Measurements from ENCODE around the gene IGFLR1. TPM values are rescaled to one million over a fixed set of nuclear protein-coding genes. Genes with fewer than 3 reads are reported as not detected.
"Not testable (repeated sequence)": the region's sequence is repeated elsewhere in the genome, so short reads cannot be mapped to it uniquely, and the experiment has no call there.

IGFLR1 gene
- polyA plus RNA-seq, 3 donors, result 17.4 to 30.4 (median 19.8) TPM

- 88 to 92% (median 90%) methylated on average over 21 of the region's 21 CpGs for WGBS, 3 donors
- H3K27ac ChIP-seq (ENCODE audit: low read depth, low read length), result no peak overlapping the region
Measured at GRCh38 chr19:35731779-35732405, 10.4 kb downstream of the IGFLR1 start.

- no peak overlapping the region for H3K27ac ChIP-seq (ENCODE audit: low read depth, low read length)
- WGBS, 3 donors, result 83 to 87% (median 85%) methylated on average over 8 to 9 of the region's 9 CpGs
Measured at GRCh38 chr19:35731353-35731752, 10.9 kb downstream of the IGFLR1 start.

GRCh38 chr19:35730326-35730725 lies 11.9 kb downstream of the IGFLR1 start:
- no peak overlapping the region for H3K27ac ChIP-seq (ENCODE audit: low read depth, low read length)
- 92 to 95% (median 95%) methylated on average over 18 of the region's 18 CpGs for WGBS, 3 donors

GRCh38 chr19:35729763-35730162 lies 12.5 kb downstream of the IGFLR1 start:
- 90 to 96% (median 94%) methylated on average over 11 of the region's 11 CpGs for WGBS, 3 donors
- H3K27ac ChIP-seq (ENCODE audit: low read depth, low read length), result no peak overlapping the region

- 88 to 92% (median 91%) methylated on average over 18 of the region's 18 CpGs for WGBS, 3 donors
- H3K27ac ChIP-seq (ENCODE audit: low read depth, low read length), result no peak overlapping the region
Measured at GRCh38 chr19:35729021-35729420, 13.2 kb downstream of the IGFLR1 start.

- H3K27ac ChIP-seq (ENCODE audit: low read depth, low read length), result no peak overlapping the region
- WGBS, 3 donors, result 91 to 94% (median 93%) methylated on average over 19 of the region's 19 CpGs
Measured at GRCh38 chr19:35727956-35728706, 14.1 kb downstream of the IGFLR1 start.

- whole genome bisulfite sequencing, 3 donors, result 93 to 95% (median 95%) methylated on average over 25 of the region's 25 CpGs
Measured at GRCh38 chr19:35727053-35727955, 14.9 kb downstream of the IGFLR1 start.

GRCh38 chr19:35725216-35725861 lies 16.9 kb downstream of the IGFLR1 start:
- WGBS, 3 donors, result 94 to 96% (median 94%) methylated on average over 23 of the region's 23 CpGs

More at GRCh38 chr19:35727053-35727955, 14.9 kb downstream of the IGFLR1 start:
- H3K27ac ChIP-seq (ENCODE audit: low read depth, low read length), result no peak overlapping the region

GRCh38 chr19:35724560-35724959 lies 17.7 kb downstream of the IGFLR1 start:
- no peak overlapping the region for H3K27ac ChIP-seq (ENCODE audit: low read depth, low read length)
- 92 to 97% (median 97%) methylated on average over 12 of the region's 12 CpGs for WGBS, 3 donors

More at GRCh38 chr19:35725216-35725861, 16.9 kb downstream of the IGFLR1 start:
- H3K27ac ChIP-seq (ENCODE audit: low read depth, low read length), result no peak overlapping the region

- 92 to 98% (median 94%) methylated on average over 7 of the region's 7 CpGs for WGBS, 3 donors
- not testable (repeated sequence) for H3K27ac ChIP-seq (ENCODE audit: low read depth, low read length)
Measured at GRCh38 chr19:35724132-35724531, 18.1 kb downstream of the IGFLR1 start.

GRCh38 chr19:35723671-35724070 lies 18.6 kb downstream of the IGFLR1 start:
- H3K27ac ChIP-seq (ENCODE audit: low read depth, low read length), result no peak overlapping the region
- WGBS, 3 donors, result 94 to 96% (median 94%) methylated on average over 24 of the region's 24 CpGs

GRCh38 chr19:35722897-35723296 lies 19.4 kb downstream of the IGFLR1 start:
- no peak overlapping the region for H3K27ac ChIP-seq (ENCODE audit: low read depth, low read length)
- 92 to 94% (median 93%) methylated on average over 16 of the region's 16 CpGs for WGBS, 3 donors

GRCh38 chr19:35722461-35722860 lies 19.8 kb downstream of the IGFLR1 start:
- H3K27ac ChIP-seq (ENCODE audit: low read depth, low read length), result no peak overlapping the region
- 92 to 94% (median 94%) methylated on average over 12 to 14 of the region's 14 CpGs for WGBS, 3 donors

- H3K27ac ChIP-seq (ENCODE audit: low read depth, low read length), result no peak overlapping the region
Measured at GRCh38 chr19:35721374-35721773, 20.9 kb downstream of the IGFLR1 start.

GRCh38 chr19:35720648-35721047 lies 21.6 kb downstream of the IGFLR1 start:
- 80 to 87% (median 86%) methylated on average over 14 to 17 of the region's 17 CpGs for WGBS, 3 donors
- no peak overlapping the region for H3K27ac ChIP-seq (ENCODE audit: low read depth, low read length)

More at GRCh38 chr19:35721374-35721773, 20.9 kb downstream of the IGFLR1 start:
- 92 to 96% (median 94%) methylated on average over 15 to 16 of the region's 16 CpGs for WGBS, 3 donors

GRCh38 chr19:35720163-35720524 lies 22.1 kb downstream of the IGFLR1 start:
- WGBS, 3 donors, result 81 to 89% (median 88%) methylated on average over 9 of the region's 9 CpGs
- H3K27ac ChIP-seq (ENCODE audit: low read depth, low read length), result no peak overlapping the region

- 75 to 90% (median 89%) methylated on average over 32 of the region's 32 CpGs for WGBS, 3 donors
- H3K27ac ChIP-seq (ENCODE audit: low read depth, low read length), result no peak overlapping the region
Measured at GRCh38 chr19:35719402-35720162, 22.7 kb downstream of the IGFLR1 start.

All from adipose tissue (tissue), 3 donors.